T-cell (primary cell): ENCODE results near the gene ZCCHC10. TPM values are rescaled to one million over a fixed set of nuclear protein-coding genes. Genes with fewer than 3 reads are reported as not detected.

Experiments
- total RNA-seq, 35 experiments: library from RNA in 6 of 35; stranded (reverse) in 6 of 35; fragments of 120-200 nt in 1 of 35; gene quantifications; one replicate each; pipeline versions ENCODE4 v1.2.1 to v1.2.4 and lab custom pipeline; 2013 to 2026

ZCCHC10 gene
- total RNA-seq, 5 donors from 2014 or later (not counting 1 experiment from before 2014, with no cell fraction given), result 15.6 to 19.5 (median 16.3) TPM

Other genes with a start within 250 kb of the ZCCHC10 start
- 10 to 100 TPM in 4 of 5 donors, 1 to 10 TPM in 1; 6.6 to 12.4 (median 11.0) TPM for gene SEPTIN8, start 249.3 kb downstream of the ZCCHC10 start, total RNA-seq
- gene SOWAHA, start 213.2 kb downstream of the ZCCHC10 start, total RNA-seq, result not detected
- 1 to 10 TPM in 1 of 5 donors, under 1 TPM in 2, not detected in 2; 0.35 to 1.1 (median 0.62) TPM for gene SHROOM1, start 195.9 kb downstream of the ZCCHC10 start, total RNA-seq
- 1 to 10 TPM in 2 of 5 donors, under 1 TPM in 3; 0.63 to 1.9 (median 0.92) TPM for gene GDF9, start 160.1 kb downstream of the ZCCHC10 start, total RNA-seq
- 100 to 1,000 TPM; 119 to 139 (median 132) TPM for gene UQCRQ, start 159.9 kb downstream of the ZCCHC10 start, total RNA-seq
- 1 to 10 TPM; 1.3 to 6.2 (median 3.7) TPM for gene LEAP2, start 152.9 kb downstream of the ZCCHC10 start, total RNA-seq
- 10 to 100 TPM; 44.2 to 74.1 (median 53.0) TPM for gene AFF4, start 62.9 kb downstream of the ZCCHC10 start, total RNA-seq
- gene HSPA4, start 25.5 kb upstream of the ZCCHC10 start, total RNA-seq, result 10 to 100 TPM; 47.0 to 55.3 (median 48.1) TPM